SK-N-SH (cell line): ENCODE measurements around the gene PCK2. TPM values are rescaled to one million over a fixed set of nuclear protein-coding genes. Genes with fewer than 3 reads are reported as not detected.

Experiments
- CTCF ChIA-PET: fragments of 300-600, 350-600 bp; formaldehyde crosslinking; extraction: SDS; loops from one replicate; lab custom pipeline; 2021; lab: Yijun Ruan, JAX
- POLR2A ChIA-PET: fragments of 350-600 bp; sonication (Branson Sonifier 250); formaldehyde crosslinking; extraction: SDS; loops from one replicate; lab custom pipeline; 2020; ENCODE audit warnings: antibody characterized with exemption, inconsistent platforms; lab: Yijun Ruan, JAX
- DNase-seq: peaks from one replicate; pipeline ENCODE4 v3.0.0; 2012
- H2AFZ ChIP-seq: fragments of 200-600 bp; sonication (generic); 2 replicates; pipeline ENCODE4 v1.8.1; 2016; ENCODE audit warnings: antibody characterized with exemption, mild to moderate bottlenecking, low read depth
- H3F3A ChIP-seq: fragments of 200-600 bp; sonication (generic); replicated peaks from 2 replicates; pipeline ENCODE3; 2016; ENCODE audit warnings: antibody characterized with exemption, mild to moderate bottlenecking; ENCODE audit not compliant: insufficient read depth
- H3K27ac ChIP-seq, 2 experiments: fragments of 200-500 bp in 1 of 2; fragments of 200-600 bp in 1 of 2; sonication (Bioruptor generic) in 1 of 2; sonication (generic), shearing (Covaris generic) in 1 of 2; 2 replicates each; pipeline versions ENCODE4 v1.5.1 to v1.6.1; 2014 to 2016; ENCODE audit warnings: low read depth in 2 of 2, inconsistent platforms in 1 of 2, low read length in 1 of 2, mild to moderate bottlenecking in 1 of 2, mixed read lengths in 1 of 2
- H3K27me3 ChIP-seq: fragments of 200-600 bp; sonication (generic), shearing (Covaris generic); 2 replicates; pipeline ENCODE4 v1.6.1; 2016; ENCODE audit warnings: mixed run types; ENCODE audit not compliant: insufficient read depth
- H3K36me3 ChIP-seq, 2 experiments: fragments of 200-500 bp in 1 of 2; fragments of 200-600 bp in 1 of 2; sonication (Bioruptor generic) in 1 of 2; sonication (generic) in 1 of 2; replicated peaks in 1 of 2; 2 replicates each; pipeline versions ENCODE3 to v1.5.1; 2014 to 2016; ENCODE audit warnings: low read length in 1 of 2, mild to moderate bottlenecking in 1 of 2; ENCODE audit not compliant: insufficient read depth in 2 of 2, control insufficient read depth in 1 of 2
- H3K4me1 ChIP-seq, 2 experiments: fragments of 200-500 bp in 1 of 2; fragments of 200-600 bp in 1 of 2; sonication (Bioruptor generic) in 1 of 2; sonication (generic), shearing (Covaris generic) in 1 of 2; 2 replicates each; pipeline versions ENCODE4 v1.5.1 to v1.6.1; 2014 to 2016; ENCODE audit warnings: low read depth in 1 of 2, low read length in 1 of 2, mixed run types in 1 of 2; ENCODE audit not compliant: insufficient read depth in 2 of 2, control insufficient read depth in 1 of 2
- H3K4me2 ChIP-seq: fragments of 200-600 bp; sonication (generic), shearing (Covaris generic); 2 replicates; pipeline ENCODE4 v1.6.1; 2017; ENCODE audit warnings: mixed run types
- H3K4me3 ChIP-seq, 2 experiments: fragments of 200-500 bp in 1 of 2; fragments of 200-600 bp in 1 of 2; sonication (Bioruptor generic) in 1 of 2; sonication (generic), shearing (Covaris generic) in 1 of 2; 2 replicates each; pipeline versions ENCODE4 v1.5.1 to v1.8.1; 2014 to 2016; ENCODE audit warnings: low read depth in 2 of 2, inconsistent platforms in 1 of 2, low read length in 1 of 2, mild to moderate bottlenecking in 1 of 2, mixed read lengths in 1 of 2, moderate library complexity in 1 of 2
- H3K79me2 ChIP-seq: fragments of 200-600 bp; sonication (generic); 2 replicates; pipeline ENCODE4 v1.8.1; 2017; ENCODE audit warnings: mild to moderate bottlenecking; ENCODE audit not compliant: insufficient read depth
- H3K9ac ChIP-seq: fragments of 200-600 bp; sonication (generic); 2 replicates; pipeline ENCODE4 v1.6.1; 2017; ENCODE audit warnings: mixed run types
- H3K9me2 ChIP-seq: fragments of 200-600 bp; sonication (generic); 2 replicates; pipeline ENCODE4 v1.6.1; 2017; ENCODE audit warnings: mixed run types
- H3K9me3 ChIP-seq: fragments of 200-600 bp; sonication (generic); 2 replicates; pipeline ENCODE4 v1.6.1; 2017; ENCODE audit warnings: mixed run types, mild to moderate bottlenecking, moderate library complexity
- H4K20me1 ChIP-seq: fragments of 200-600 bp; sonication (generic); 2 replicates; pipeline ENCODE4 v1.6.1; 2017; ENCODE audit warnings: mild to moderate bottlenecking, mixed run types; ENCODE audit not compliant: insufficient read depth
- CTCF ChIP-seq: fragments of 200-600 bp; sonication (generic); IDR thresholded peaks from 2 replicates; pipeline ENCODE4 v1.6.1; 2017; ENCODE audit warnings: antibody characterized with exemption, mild to moderate bottlenecking, moderate library complexity
- EP300 ChIP-seq, 2 experiments: IDR thresholded peaks; 2 replicates each; pipeline versions ENCODE4 v1.4.0 to v1.6.1; 2012; ENCODE audit warnings: borderline replicate concordance in 1 of 2, low read depth in 1 of 2, low read length in 1 of 2
- NRF1 ChIP-seq: IDR thresholded peaks from 2 replicates; pipeline ENCODE4 v1.6.1; 2012; ENCODE audit warnings: low read depth, mild to moderate bottlenecking, low read length
- RAD21 ChIP-seq: IDR thresholded peaks from 2 replicates; pipeline ENCODE4 v1.6.1; 2012; ENCODE audit warnings: mild to moderate bottlenecking, low read length
- SMC3 ChIP-seq: IDR thresholded peaks from 2 replicates; pipeline ENCODE4 v1.6.1; 2012; ENCODE audit warnings: low read depth, low read length, improper control_type of control experiment
- TEAD4 ChIP-seq: IDR thresholded peaks from 2 replicates; pipeline ENCODE4 v1.4.0; 2012; ENCODE audit warnings: mild to moderate bottlenecking, borderline replicate concordance; ENCODE audit not compliant: insufficient read depth
- WGBS: methylation state at CpG from one replicate; pipeline ENCODE4 v1.1.6; 2017; ENCODE audit warnings: low lambda C conversion rate; 5-methylcytosine and 5-hydroxymethylcytosine counted together
- polyA plus RNA-seq, 3 experiments: library from polyadenylated mRNA; depleted of rRNA; stranded (reverse); fragments of >200 nt; gene quantifications; 2 replicates each; pipeline ENCODE4 v1.2.3, GENCODE V29; 2012

The PCK2 gene
- polyA plus RNA-seq, 1 of the 3 experiments (the other 2 are of a cell fraction) = 16.6 TPM

- Histone ChIP-seq H3K4me2 (no peak overlapping the region), H3K27ac (no peak overlapping the region), H3K36me3 (peaks cover 3 to 23% of the 10 kb centered on the region in 2 experiments), H3K79me2 (peaks cover 16% of the 10 kb centered on the region), H2AFZ (no peak overlapping the region), H3K9me2 (no peaks in the 10 kb centered on the region), H3K9ac (no peak overlapping the region), H3K9me3 (no peaks in the 10 kb centered on the region), H3K4me3 (no peak overlapping the region), H3F3A (peaks cover 3% of the 10 kb centered on the region), H4K20me1 (no peaks in the 10 kb centered on the region), H3K27me3 (no peaks in the 10 kb centered on the region), H3K4me1 (peaks cover 12% of the 10 kb centered on the region in 2 experiments; a peak in 2 of 4 replicates)
- ChIA-PET CTCF (interaction anchor here (0.9 to 25.4 kb wide), 3 partner anchors 7 to 33 kb away, joined by 3 to 1159 read pairs (median 219); partner anchors contain the start of genes CARMIL3 and CPNE6), POLR2A (interaction anchor here (1.3 kb wide), 1 partner anchor 15 kb away, joined by 3 read pairs; the partner anchor contains the start of genes DCAF11 and NRL)
- WGBS = 91% methylated on average over 6 of the region's 17 CpGs
- DNase-seq = no peak
- no peak for TF ChIP-seq SMC3
These were observed 5.1 kb downstream of the PCK2 start for GRCh38 chr14:24098927-24099813.

- H2AFZ ChIP-seq = no peak overlapping the region
- peaks cover 5 to 8% of the 10 kb centered on the region in 2 experiments; a peak in 2 of 4 replicates for H3K4me1 ChIP-seq
- CTCF ChIA-PET = interaction anchor here (0.6 to 25.4 kb wide), 4 partner anchors 6 to 61 kb away, joined by 3 to 1159 read pairs (median 111); partner anchors contain the start of genes CARMIL3, CPNE6 and IRF9
- H3K4me3 ChIP-seq = no peak overlapping the region
- no peaks in the 10 kb centered on the region for H3K9me3 ChIP-seq
- no peaks in the 10 kb centered on the region for H3K27me3 ChIP-seq
- peaks cover 3 to 23% of the 10 kb centered on the region in 2 experiments for H3K36me3 ChIP-seq
- H4K20me1 ChIP-seq = no peaks in the 10 kb centered on the region
- no peak overlapping the region for H3K27ac ChIP-seq
- H3K9ac ChIP-seq = no peak overlapping the region
- no peak for DNase-seq
- no peaks in the 10 kb centered on the region for H3F3A ChIP-seq
- peaks cover 7% of the 10 kb centered on the region for H3K79me2 ChIP-seq
- TF ChIP-seq EP300 (IDR thresholded peaks at IDR 0.05; ENCODE audit: borderline replicate concordance in 1 of 2, low read depth in 1 of 2, low read length in 1 of 2) (no peak), SMC3 (no peak), NRF1 (no peak), CTCF (no peak), RAD21 (no peak), TEAD4 (no peak)
- H3K4me2 ChIP-seq = no peak overlapping the region
- H3K9me2 ChIP-seq = no peaks in the 10 kb centered on the region
- 70% methylated on average over 3 of the region's 4 CpGs for WGBS
- POLR2A ChIA-PET = interaction anchor here (1.0 kb wide), 1 partner anchor 8 kb away, joined by 3 read pairs; no protein-coding TSS in a partner anchor
These were observed 6.3 kb downstream of the PCK2 start for GRCh38 chr14:24100197-24100981.
